Hematopoietic multipotent progenitor cell (in vitro differentiated cells): ENCODE results near the gene SPTBN5. TPM values are rescaled to one million over a fixed set of nuclear protein-coding genes. Genes with fewer than 3 reads are reported as not detected.

Experiments
- DNase-seq, 3 donors: peaks; one replicate each; pipeline ENCODE4 v3.0.0-alpha.2; 2011 to 2015; ENCODE audit warnings: low read depth in 2 of 3, low spot score in 2 of 3
- total RNA-seq: library from RNA; depleted of rRNA; stranded (reverse); fragments of >200 nt; gene quantifications from one replicate; pipeline ENCODE4 v1.2.3, GENCODE V29; 2012

Gene SPTBN5
- total RNA-seq, 1 donor, result under 0.01 TPM

DNA sequence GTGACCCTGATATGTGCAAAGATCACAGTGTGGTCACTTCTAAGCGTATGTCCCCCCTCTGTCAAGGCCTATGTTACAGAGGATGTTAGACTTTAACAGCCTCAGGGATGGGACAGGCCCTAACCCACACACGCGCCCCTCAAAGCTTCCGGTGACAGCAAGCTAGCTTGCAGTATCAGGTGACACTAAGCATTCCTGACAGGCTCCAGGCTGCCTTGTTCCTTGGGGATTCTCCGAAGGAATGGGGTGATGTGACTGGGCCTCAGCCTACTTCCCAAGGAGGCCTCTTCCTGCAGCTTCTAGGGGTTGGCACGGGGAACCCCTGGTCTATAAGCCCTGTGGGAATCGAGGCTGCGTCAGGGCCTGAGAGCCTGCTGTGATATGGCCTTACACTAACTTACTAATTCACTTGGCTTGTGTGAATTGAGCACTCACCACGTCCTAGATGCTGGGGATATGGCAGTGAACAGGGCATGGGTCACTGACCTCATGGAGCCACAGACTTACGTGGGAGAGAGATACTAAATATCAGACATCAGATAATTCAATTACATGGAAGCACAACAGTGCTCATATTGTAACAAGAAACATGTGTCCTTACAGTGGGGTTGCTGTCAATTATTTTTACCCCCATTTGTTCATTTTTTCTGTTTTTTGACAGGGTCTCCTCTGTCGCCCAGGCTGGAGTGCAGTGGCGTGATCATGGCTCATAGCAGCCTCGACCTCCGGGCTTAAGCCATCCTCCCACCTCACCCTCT, 11.4 kb upstream of the SPTBN5 start:
- no peak for DNase-seq

DNA sequence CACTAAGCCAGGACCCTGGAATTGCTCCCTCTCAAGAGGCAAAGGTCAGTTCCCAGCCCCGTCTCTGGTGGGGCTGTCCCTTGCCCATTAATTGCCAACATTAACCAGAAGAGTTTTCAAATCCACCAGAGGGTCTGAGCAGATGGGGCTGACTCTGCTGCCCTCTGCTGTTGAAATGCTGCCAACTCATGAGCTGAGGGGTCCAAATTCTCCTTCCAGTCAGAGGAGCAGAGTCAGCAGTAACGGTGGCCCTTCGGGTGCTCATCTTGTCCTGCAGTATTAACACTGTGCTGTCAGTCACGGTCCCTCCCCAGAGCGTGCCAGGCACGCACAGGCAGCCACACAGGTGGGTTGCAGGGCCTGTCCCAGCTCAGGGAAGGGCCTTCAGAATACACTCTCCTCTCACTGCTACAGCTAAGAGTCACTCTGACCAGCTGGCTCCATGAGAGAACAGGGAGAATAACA, 10.7 kb upstream of the SPTBN5 start:
- DNase-seq, result peak; percentile 52 to 81 (median 67)

DNA sequence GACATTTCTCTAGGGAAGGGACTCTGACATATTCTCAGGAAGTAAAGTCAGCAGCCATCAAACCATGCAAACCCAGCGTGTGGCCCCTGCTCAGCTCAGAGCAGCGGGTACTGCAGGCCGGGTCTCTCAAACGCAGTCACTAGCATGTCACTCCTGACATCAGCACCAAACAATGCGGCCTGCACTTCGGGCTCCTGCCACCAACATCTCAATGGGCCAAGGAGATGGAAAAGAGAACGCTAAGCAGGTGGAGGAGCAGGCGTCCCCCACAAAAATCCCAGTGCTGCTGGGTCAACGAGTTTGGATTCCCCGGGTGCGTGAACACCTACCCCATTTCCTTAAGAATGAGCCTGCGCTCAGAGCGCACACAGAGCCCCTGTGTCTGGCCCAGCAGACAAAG, 9.9 kb upstream of the SPTBN5 start:
- DNase-seq, result no peak

DNA sequence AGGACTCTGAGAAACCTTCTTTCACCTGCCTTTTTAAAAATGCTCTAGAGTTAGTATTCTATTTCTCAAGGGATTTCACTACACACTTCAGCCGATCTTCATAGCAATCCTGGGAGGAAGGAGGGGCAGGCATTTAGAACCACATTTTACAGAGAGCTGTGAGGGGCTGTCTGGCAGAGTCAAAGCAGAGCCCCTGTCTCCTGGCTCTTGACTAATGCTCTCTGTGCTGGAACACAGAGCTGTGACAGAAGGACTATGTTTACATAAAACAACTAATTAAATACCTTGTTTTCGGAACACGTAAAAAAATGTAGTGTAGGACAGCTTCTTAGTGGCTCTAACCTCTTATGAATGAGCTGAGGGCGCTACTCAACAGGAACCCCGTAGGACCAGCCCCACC, 7.6 kb upstream of the SPTBN5 start:
- DNase-seq, result no peak

DNA sequence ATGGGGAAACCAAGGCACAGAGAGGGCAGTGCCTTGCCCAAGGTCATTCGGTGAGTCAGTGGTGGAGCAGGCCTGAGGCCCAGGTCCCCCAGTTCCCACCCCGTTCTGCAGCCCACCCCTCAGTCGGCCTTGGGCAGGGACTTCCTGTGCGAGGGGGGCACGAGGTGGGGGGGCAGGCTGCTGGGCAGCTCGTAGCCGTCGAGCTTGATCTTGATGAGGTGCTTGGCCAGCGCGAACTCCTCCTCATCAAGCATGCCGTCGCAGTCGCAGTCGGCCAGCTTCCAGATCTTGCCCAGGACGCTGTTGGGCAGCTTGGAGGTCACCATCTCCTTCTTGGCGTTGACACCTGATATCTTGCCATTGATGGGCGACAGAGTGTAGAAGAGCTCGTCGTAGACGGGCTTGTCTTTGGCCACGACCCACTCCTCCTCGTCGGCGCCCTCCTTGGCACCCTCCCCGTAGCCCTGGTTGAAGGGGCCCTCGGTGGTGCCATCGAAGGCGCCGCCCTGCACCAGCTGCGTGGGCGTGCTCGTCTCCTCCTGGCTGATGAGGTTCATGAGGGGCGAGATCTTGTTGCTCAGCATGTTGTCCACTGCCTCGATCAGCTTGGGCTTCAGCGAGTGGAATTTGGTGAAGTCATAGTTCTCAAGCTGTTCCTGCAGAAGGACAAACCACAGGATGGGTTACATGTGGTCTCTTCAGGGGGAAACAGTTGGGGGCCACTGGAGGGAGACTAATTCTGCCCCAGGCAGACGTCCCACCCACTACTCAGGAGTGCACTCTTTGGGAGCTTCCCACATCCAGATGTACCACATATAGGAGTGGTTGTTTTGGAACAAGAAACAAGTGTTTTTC, 6.9 kb upstream of the SPTBN5 start:
- DNase-seq, result no peak

DNA sequence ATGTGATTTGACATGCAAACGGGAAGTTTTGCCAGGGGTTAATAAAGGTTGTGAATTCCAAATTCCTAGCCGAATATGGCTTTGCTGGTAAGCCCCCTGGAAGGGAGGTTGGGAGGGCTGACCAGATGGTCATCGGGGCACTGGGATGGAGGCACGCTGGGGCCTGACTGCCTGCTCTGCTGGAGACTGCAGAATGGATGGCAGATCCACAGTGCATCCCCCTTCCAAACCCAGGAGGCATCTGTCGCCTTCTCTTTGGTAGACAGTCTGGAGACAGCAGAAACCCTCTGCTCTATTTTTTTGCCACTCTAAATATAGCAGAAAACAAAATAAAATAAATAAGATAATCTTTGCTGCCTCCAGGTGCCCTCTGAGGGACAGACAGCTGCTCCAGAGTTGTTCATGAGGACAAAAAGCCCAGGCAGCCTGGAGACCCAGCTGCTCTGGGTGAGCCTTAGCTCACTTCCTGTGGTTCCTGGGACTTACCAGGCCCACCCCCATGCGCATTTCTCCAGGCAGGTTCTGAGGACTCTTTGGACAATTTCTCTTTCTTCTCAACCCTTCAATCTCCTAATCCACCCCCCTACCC, 6.1 kb upstream of the SPTBN5 start:
- DNase-seq, result no peak

DNA sequence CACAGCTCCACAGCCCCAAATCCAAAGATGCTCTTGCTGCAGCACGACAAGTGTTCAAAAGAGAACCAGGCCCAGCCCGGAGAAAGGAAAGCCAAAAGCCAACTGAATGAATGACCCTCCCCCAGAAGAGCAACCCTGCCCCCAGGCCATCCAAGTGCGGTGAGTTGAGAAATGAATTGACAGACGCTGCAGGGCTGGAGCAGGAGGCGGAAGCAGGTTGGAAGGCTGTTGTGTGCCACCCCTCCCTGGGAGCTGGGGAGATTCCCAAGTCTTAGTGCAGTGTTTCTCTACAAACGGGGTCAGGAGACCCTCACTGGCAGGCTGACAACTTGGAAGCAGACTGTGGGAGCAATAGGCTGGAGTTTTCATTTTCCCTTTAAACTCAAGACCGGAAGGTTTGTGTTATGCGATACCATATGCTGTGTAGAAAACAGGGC, 3.5 kb upstream of the SPTBN5 start:
- no peak for DNase-seq

DNA sequence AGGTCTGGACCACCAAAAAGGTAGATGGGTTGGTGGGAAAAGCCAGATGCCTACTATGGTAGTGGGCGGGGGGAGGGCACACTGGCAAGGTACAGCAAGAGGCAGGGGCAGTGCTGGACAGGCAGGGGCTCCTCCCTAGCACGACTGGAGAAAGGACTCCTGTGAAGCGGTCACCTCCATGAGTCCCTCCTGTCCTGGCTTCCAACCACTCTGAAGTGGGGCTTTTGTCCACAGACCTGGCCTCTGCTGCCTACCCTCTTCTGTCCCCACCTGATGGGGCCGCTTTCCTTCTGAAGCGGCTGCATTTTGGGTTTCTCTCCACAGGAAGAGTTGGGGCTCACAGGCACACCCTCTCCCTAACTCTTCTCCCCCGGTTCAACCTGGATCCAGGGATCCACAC, 2.7 kb upstream of the SPTBN5 start:
- DNase-seq, result no peak

DNA sequence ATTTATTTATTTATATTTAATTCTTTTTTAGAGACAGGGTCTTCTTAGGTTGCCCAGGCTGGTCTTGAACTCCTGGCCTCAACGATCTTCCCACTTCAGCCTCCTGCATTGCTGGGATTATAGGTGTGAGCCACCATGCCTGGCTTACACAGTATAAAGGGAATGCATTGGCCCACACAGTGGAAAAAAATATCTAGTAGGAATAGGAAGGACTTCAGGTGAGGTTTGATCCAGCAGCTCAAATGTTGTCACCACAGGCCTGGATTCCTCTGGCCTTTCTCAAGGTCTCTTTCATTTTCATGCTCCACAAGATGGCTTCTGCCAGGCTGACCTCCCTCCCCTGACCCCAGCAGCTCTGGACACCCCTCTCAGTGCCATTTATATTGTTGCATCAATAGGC, 2.1 kb upstream of the SPTBN5 start:
- no peak for DNase-seq

DNA sequence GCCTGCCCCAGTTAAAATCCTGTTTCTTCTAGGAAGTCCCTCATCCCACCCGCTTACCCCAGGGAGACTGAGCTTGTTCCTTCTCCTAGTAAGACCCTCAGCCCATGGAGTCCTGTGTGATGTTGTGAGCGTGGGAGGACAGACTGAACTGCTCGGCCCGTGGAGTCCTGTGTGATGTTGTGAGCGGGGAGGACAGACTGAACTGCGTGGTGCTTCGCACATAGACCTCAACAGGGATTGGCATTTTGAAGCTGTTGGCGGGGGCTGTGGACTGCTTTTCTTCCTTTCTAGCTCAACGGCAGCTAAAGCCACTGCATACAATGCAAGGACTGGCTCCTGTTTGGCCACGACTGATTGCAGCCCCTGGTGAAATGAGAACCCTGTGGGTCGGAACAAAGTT, 1.6 kb upstream of the SPTBN5 start:
- no peak for DNase-seq

DNA sequence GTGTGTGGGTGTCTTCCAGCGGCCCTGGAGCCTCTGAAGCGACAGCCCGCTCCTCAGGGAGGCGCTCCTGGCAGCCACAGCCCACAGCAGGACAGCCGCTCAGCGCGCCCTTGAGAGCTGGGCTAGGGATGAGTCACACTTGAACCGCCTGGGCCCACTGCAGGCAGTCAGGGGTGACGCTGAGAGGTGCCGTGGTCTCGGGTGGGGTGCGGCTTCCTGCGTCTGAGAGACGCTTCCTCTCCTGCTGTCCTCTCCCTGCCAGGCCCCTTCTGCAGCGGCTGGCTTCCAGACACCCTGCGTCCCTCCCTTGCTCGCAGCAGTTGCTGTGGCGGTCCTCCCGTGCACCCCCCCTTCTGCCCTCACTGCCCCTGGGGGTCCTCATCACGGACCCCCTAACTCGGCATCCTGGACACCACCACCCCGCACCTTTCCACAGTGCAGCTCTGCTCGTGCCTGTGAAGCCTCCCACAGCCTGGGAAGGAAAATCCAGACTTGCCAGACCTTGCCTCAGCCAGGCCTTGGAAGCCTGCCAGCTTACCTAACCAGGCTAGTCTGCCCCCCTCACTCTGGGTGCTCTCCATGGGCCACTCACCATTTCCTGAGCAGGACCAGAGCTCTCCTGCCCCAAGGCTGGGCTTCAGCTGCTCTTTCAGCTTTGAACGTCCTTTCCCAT, 1.1 kb upstream of the SPTBN5 start:
- DNase-seq, result peak; percentile 65 to 90 (median 89)

DNA sequence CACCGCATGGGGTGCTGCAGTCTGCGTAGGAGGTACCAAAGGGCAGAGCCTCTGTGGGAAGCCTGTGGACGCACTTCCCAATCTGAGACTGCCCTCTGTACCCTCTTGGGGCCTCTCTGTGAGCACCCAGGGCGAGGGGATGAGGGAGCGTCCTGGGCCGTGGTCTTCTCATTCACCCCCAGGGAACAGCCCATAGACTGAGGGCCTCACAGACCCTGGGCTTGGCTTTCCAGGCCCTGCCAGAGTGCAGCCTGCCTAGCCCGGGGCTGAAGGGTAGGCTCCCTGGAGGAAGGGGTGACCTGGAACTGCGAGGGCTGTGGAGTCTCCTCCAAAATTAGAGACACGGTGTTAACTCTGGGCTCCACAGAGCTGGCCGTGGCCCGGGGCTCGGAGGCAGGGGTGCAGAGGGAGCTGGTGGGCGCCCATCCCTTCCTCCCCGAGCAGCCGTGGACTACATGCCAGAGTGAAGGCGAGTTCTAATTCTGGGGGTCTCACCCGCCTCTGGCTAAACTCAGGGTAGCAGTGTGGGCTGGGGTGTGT, 468 bp upstream of the SPTBN5 start:
- DNase-seq, result no peak

DNA sequence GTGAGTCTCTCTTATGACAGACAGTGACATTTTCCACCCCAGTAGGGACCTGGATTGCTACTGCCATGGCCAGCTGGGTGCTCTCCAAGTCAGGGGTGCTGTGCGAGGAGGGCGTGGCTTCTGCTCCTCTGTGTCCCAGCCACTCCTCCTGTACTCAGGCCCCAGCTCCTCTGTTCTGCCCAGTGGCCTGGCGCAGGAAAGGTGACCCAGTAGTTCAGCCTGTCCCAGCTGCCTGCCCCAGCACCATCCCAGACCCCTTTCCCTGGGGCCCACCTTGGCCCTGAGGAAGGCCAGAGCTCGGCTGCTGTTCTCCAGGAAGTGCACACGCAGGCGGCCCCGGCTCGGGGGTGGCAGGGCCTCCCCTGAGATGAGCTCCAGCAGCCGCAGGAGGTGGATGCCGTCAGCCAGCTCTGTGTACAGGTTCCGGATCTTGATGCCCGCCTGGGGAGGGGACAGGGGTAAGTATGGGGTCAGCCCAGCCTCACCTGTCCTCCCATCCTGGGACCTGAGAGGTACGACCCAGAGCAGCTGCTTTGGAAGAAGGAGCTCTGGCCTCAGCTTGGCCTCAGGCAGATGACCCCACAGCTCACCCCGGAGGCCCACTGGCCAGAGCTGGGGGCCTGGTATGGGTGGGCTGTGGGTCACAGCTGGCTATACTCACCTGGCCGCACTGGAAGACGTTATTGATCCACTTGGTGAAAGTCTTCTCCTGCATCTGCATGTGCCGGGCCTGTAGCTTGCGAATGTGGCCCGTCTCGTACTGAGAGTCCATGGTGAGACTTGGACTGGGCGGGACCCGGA, 1.0 kb downstream of the SPTBN5 start:
- DNase-seq, result peak in 1 of 3 donors; percentile 40

DNA sequence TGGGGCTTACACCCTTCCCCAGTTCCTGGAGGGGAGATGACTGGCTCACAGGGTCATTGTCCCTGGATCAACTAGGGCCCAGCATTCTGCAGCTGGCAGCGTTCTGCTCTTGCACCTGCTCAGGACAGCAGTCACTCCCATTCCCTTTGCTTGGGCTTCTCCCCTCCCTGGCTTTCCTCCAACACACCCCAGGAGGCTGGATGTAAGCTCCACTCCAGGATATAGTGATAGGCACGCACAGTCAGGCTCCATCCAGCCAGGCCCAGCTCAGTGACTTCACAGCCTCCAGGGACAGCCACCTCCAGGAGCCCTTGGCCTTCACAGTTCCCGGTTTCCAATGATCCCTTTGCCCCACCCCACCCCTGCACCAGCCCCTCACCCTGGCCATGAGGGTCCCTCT, 1.9 kb downstream of the SPTBN5 start:
- no peak for DNase-seq

DNA sequence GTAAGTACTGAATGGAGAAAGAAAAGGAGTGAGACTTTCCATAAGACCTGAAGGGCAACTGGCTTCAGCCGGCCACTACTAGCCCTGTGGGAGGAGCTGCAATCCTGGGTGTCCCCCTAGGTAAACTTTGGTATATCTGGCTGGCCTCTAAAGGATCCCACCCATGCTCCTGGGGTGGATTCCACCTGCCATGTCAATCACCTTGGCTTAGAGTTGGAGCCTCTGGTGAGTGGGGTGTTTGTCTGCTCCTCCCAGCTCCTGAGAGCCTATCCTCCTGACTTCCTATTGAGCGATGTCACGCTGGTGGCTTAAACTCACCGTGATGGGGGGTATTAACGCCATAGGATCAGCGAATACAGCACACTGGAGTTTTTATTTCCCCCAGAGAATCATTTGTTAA, 2.6 kb downstream of the SPTBN5 start:
- DNase-seq, result no peak

DNA sequence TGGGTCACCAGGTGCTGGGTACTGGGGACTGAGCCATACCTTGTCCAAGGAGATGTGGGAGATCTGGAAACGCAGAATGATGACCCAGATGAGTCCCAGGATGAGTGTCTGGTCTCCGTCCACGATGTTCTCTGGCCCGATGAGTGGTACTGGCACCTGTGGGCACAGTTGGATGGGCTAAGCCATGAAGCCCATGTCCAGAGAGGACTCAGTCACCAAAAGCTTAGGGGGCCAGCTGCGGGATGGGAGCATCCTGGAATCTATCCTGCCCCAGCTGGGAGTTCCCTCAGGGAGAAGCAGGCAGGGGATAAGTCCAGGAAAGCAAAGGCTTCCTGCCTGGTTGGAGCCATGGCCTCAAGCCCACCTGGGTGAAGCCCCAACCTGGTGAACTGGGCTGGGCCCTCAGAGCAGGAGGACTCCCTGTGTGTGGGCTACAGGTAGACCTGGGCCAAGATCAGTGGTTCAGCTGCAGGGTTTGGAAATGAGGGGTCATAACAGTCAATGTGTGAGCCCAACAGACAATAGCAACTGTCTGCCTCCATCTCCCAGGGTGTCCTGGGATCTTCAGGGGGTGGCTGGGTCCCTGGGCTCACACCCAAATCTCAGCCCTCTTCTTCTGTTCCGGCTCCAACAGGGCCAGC, 3.7 kb downstream of the SPTBN5 start:
- DNase-seq, result no peak

DNA sequence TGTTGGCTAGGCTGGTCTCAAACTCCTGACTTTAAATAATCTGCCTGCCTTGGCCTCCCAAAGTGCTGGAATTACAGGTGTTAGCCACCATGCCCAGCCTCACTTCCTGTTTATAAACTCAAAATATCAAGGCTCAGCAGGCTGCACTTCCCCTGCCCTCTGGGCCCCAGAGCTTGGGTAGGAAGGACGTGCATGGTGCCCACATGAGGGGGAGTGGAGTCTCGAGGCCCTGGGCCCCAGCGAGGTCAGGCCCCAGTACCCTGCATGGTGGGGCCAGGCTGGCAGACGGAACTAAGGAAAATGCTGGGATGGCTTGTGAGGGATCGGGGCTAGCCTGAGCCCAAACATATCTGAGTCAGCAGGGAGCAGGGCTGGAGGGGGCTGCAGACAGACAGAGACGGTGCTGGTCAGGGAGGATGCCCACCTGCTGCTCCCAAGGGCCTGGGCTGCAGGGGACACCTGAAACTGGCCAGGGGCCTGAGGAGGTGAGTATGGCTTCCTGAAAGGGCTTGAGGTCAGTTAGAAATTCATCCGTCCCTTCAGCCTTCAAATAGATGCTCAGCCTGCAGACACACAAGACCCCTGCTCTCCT, 5.1 kb downstream of the SPTBN5 start:
- peak in 1 of 3 donors; percentile 26 for DNase-seq

DNA sequence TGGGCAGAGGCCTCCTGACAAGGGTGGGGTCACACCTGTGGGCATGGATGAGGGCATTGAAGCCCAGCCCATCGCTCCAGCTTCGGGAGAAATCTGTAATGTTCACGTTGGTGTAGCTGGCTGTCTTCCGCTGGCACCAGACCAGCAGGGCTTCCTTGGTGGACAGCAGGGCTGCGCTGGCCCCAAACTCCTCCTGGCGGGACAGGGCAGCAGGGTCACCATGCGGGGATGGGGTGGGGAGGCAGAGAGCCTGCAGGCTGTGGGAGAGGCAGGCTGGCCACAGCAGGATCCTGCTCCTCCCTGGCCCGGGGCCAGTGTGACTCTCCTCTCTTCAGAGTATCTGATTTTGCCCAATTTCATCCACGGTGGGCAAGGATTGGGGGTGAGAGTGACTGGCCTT, 6.0 kb downstream of the SPTBN5 start:
- no peak for DNase-seq

DNA sequence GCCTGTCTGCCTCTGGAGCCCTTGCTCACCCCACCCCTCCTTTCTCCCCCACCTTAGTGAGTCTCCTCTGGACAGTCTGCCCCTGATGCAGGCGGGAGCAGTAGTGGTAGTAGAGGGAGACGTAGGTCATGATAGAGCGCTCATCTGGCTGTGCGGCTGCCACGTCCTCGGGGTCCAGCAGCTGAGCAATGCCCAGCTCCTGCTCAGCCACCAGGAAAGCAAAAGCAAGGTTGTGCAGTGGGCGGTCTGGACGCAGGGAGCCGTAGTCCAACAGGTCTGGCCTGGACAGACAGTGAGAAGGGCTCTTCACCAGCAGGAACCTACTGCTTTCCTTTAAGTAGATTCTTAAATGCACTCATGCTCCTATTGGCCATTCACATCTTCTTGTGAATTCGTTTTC, 6.7 kb downstream of the SPTBN5 start:
- DNase-seq, result no peak
